ENCODE results near the gene SMYD3. TPM values are rescaled to one million over a fixed set of nuclear protein-coding genes. Genes with fewer than 3 reads are reported as not detected.

Gene SMYD3
- total and polyA plus RNA-seq, 2 donors (not counting 1 experiment from before 2014, with no cell fraction given): 69.4 to 83.1 TPM

DNA sequence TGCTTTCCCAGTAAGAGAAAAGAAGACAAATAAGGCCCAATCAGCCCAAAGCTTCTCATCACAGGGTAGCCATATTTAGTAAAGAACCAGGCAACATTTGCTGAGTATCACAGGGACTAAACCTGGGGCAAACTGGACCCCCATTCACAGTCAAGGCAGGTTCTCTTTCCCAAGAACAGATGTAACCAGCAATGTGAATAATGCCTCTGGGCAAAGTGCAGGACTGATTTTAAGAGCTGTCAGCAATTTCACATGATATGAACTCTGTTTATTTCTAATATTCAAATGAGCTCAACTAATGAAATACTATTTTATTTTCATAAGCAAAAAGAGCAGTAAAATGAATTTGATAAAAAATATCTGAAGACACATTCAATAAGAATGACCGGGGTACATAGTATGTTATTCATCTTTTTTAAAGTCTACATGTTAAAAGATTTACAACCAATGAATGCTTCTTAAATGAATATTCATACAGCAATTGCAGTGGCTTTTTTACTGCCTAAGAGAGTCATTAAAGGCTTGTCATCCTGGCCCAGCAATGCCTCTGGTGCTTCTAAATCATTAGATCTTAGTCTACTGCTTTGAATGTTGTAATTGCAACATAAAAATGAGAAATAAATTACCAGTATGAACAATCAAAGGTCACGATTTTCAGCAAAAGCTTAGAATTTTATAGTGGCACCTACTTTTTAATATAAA is 308.8 kb downstream of the SMYD3 start:
- DNase-seq (ENCODE audit: low read depth in 2 of 2): no peak
- no peak overlapping the region for H3K4me3 ChIP-seq (replicated peaks in 1 of 4; ENCODE audit: control extremely low read depth in 1 of 4, insufficient read depth in 1 of 4, low read depth in 3 of 4, low read length in 4 of 4)
- TF ChIP-seq, protein P1, sequence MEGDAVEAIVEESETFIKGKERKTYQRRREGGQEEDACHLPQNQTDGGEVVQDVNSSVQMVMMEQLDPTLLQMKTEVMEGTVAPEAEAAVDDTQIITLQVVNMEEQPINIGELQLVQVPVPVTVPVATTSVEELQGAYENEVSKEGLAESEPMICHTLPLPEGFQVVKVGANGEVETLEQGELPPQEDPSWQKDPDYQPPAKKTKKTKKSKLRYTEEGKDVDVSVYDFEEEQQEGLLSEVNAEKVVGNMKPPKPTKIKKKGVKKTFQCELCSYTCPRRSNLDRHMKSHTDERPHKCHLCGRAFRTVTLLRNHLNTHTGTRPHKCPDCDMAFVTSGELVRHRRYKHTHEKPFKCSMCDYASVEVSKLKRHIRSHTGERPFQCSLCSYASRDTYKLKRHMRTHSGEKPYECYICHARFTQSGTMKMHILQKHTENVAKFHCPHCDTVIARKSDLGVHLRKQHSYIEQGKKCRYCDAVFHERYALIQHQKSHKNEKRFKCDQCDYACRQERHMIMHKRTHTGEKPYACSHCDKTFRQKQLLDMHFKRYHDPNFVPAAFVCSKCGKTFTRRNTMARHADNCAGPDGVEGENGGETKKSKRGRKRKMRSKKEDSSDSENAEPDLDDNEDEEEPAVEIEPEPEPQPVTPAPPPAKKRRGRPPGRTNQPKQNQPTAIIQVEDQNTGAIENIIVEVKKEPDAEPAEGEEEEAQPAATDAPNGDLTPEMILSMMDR (conservative IDR thresholded peaks at IDR 0.05 in 1 of 2, IDR thresholded peaks at IDR 0.05 in 1 of 2; ENCODE audit: low read depth in 1 of 2, low read length in 2 of 2): no peak
- no peak for TF ChIP-seq EZH2 (IDR thresholded peaks at IDR 0.05; ENCODE audit: low read length, missing control alignments)

DNA sequence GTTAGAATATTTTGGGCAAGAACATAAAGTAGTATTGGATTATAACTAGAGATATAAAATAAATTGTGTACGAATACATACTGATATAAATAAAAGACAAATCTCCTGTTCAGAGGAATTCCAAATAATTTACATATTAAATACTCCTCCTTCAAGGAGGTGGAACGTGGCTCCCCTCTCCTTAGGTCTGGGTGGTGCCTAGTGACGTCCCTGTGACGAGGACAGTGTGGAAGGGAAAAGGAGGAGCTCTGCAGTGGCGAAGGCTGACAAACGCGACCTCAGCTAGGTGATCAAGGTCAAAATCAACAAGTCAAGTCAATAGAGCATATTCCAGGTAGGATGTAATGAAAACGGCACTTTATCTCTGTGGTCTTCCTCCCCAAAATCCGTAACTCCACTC is 310.0 kb downstream of the SMYD3 start:
- H4K20me1 ChIP-seq (ENCODE audit: control insufficient read depth, extremely low read depth, insufficient read depth, low read length): no peaks in the 10 kb centered on the region
- H3K9ac ChIP-seq (ENCODE audit: insufficient read depth, low read length): no peak overlapping the region
- H3K79me2 ChIP-seq (ENCODE audit: control insufficient read depth, insufficient read depth, low read length): no peaks in the 10 kb centered on the region
- H3K4me3 ChIP-seq (replicated peaks in 1 of 4; ENCODE audit: control extremely low read depth in 1 of 4, insufficient read depth in 1 of 4, low read depth in 3 of 4, low read length in 4 of 4): no peak overlapping the region
- H3K4me1 ChIP-seq (ENCODE audit: control insufficient read depth, extremely low read depth, insufficient read depth, low read length): no peaks in the 10 kb centered on the region
- H3K4me2 ChIP-seq (ENCODE audit: extremely low read depth, insufficient read depth, low read length): no peak overlapping the region
- no peaks in the 10 kb centered on the region for H3K36me3 ChIP-seq (ENCODE audit: control insufficient read depth, insufficient read depth, low read length)
- no peaks in the 10 kb centered on the region for H3K27me3 ChIP-seq (ENCODE audit: control insufficient read depth, insufficient read depth, low read length)
- DNase-seq (ENCODE audit: low read depth in 2 of 2): no peak
- H3K9me3 ChIP-seq (ENCODE audit: control insufficient read depth, insufficient read depth, low read depth, low read length): no peaks in the 10 kb centered on the region
- H3K27ac ChIP-seq (ENCODE audit: insufficient read depth, low read length): no peak overlapping the region
- TF ChIP-seq EZH2 (IDR thresholded peaks at IDR 0.05; ENCODE audit: low read length, missing control alignments): no peak
- TF ChIP-seq, protein P1 (conservative IDR thresholded peaks at IDR 0.05 in 1 of 2, IDR thresholded peaks at IDR 0.05 in 1 of 2; ENCODE audit: low read depth in 1 of 2, low read length in 2 of 2): no peak
- no peak overlapping the region for H2AFZ ChIP-seq (ENCODE audit: low read length)

More for the DNA sequence above, 308.8 kb downstream of the SMYD3 start:
- Histone ChIP-seq H3K27ac (ENCODE audit: insufficient read depth, low read length) (no peak overlapping the region), H3K27me3 (ENCODE audit: control insufficient read depth, insufficient read depth, low read length) (no peaks in the 10 kb centered on the region), H3K79me2 (ENCODE audit: control insufficient read depth, insufficient read depth, low read length) (no peaks in the 10 kb centered on the region), H3K4me1 (ENCODE audit: control insufficient read depth, extremely low read depth, insufficient read depth, low read length) (no peaks in the 10 kb centered on the region), H4K20me1 (ENCODE audit: control insufficient read depth, extremely low read depth, insufficient read depth, low read length) (no peaks in the 10 kb centered on the region), H2AFZ (ENCODE audit: low read length) (no peak overlapping the region), H3K9me3 (ENCODE audit: control insufficient read depth, insufficient read depth, low read depth, low read length) (no peaks in the 10 kb centered on the region), H3K9ac (ENCODE audit: insufficient read depth, low read length) (no peak overlapping the region), H3K36me3 (ENCODE audit: control insufficient read depth, insufficient read depth, low read length) (no peaks in the 10 kb centered on the region), H3K4me2 (ENCODE audit: extremely low read depth, insufficient read depth, low read length) (no peak overlapping the region)

GRCh38 chr1:246195296-246195695 is 311.8 kb downstream of the SMYD3 start:
- Histone ChIP-seq H3K4me1 (ENCODE audit: control insufficient read depth, extremely low read depth, insufficient read depth, low read length) (no peaks in the 10 kb centered on the region), H2AFZ (ENCODE audit: low read length) (no peak overlapping the region), H3K9me3 (ENCODE audit: control insufficient read depth, insufficient read depth, low read depth, low read length) (no peaks in the 10 kb centered on the region), H3K9ac (ENCODE audit: insufficient read depth, low read length) (no peak overlapping the region), H3K79me2 (ENCODE audit: control insufficient read depth, insufficient read depth, low read length) (no peaks in the 10 kb centered on the region), H3K27ac (ENCODE audit: insufficient read depth, low read length) (no peak overlapping the region), H3K36me3 (ENCODE audit: control insufficient read depth, insufficient read depth, low read length) (no peaks in the 10 kb centered on the region), H4K20me1 (ENCODE audit: control insufficient read depth, extremely low read depth, insufficient read depth, low read length) (no peaks in the 10 kb centered on the region), H3K4me2 (ENCODE audit: extremely low read depth, insufficient read depth, low read length) (no peak overlapping the region), H3K27me3 (ENCODE audit: control insufficient read depth, insufficient read depth, low read length) (no peaks in the 10 kb centered on the region), H3K4me3 (replicated peaks in 1 of 4; ENCODE audit: control extremely low read depth in 1 of 4, insufficient read depth in 1 of 4, low read depth in 3 of 4, low read length in 4 of 4) (no peak overlapping the region)
- DNase-seq (ENCODE audit: low read depth in 2 of 2): no peak
- TF ChIP-seq EZH2 (IDR thresholded peaks at IDR 0.05; ENCODE audit: low read length, missing control alignments): no peak
- TF ChIP-seq, protein P1 (conservative IDR thresholded peaks at IDR 0.05 in 1 of 2, IDR thresholded peaks at IDR 0.05 in 1 of 2; ENCODE audit: low read depth in 1 of 2, low read length in 2 of 2): no peak
